IMR-90 (cell line): ENCODE results near the gene SLC9A2. TPM values are rescaled to one million over a fixed set of nuclear protein-coding genes. Genes with fewer than 3 reads are reported as not detected.

Source experiments
- ATAC-seq: fragments of 200-7000 bp; cut with Tn5 transposase; 2 replicates; pipeline ENCODE4 v1.9.1; 2020; ENCODE audit warnings: low read depth, mild to moderate bottlenecking, moderate library complexity
- BruUV-seq: library from RNA; stranded (reverse); fragments of 400-500 nt; replicated peaks from 2 replicates; lab custom pipeline; 2021; lab: Mats Ljungman, UMichigan
- CTCF ChIA-PET: fragments of 300-600 bp; formaldehyde crosslinking; extraction: SDS; loops from one replicate; lab custom pipeline; 2021; ENCODE audit warnings: antibody characterized with exemption; lab: Yijun Ruan, JAX
- POLR2A ChIA-PET: fragments of 300-600 bp; sonication (Branson Sonifier 250); formaldehyde crosslinking; loops from one replicate; lab custom pipeline; 2022; ENCODE audit warnings: antibody characterized with exemption; ENCODE audit not compliant: unreplicated experiment; lab: Charles Lee
- DNase-seq: peaks from one replicate; pipeline ENCODE4 v3.0.0; 2013
- H2AFZ ChIP-seq: replicated peaks from 2 replicates; pipeline ENCODE3; 2013; ENCODE audit warnings: low read length, mild to moderate bottlenecking; ENCODE audit not compliant: poor library complexity
- H2AK5ac ChIP-seq: 2 replicates; pipeline ENCODE4 v1.6.1; 2013; ENCODE audit warnings: low read depth, low read length, inconsistent platforms
- H2AK9ac ChIP-seq: replicated peaks from 2 replicates; pipeline ENCODE3; 2013; ENCODE audit warnings: mild to moderate bottlenecking, low read depth, low read length, moderate library complexity; ENCODE audit not compliant: poor library complexity
- H2BK120ac ChIP-seq: 2 replicates; pipeline ENCODE4 v1.6.1; 2013; ENCODE audit warnings: low read depth, low read length, inconsistent platforms
- H2BK15ac ChIP-seq: 3 replicates; pipeline ENCODE4 v1.6.1; 2013; ENCODE audit warnings: low read depth, low read length, inconsistent platforms
- H2BK20ac ChIP-seq: 2 replicates; pipeline ENCODE4 v1.6.1; 2013; ENCODE audit warnings: low read depth, mild to moderate bottlenecking, inconsistent platforms, low read length, moderate library complexity
- H2BK5ac ChIP-seq: 2 replicates; pipeline ENCODE4 v1.6.1; 2013; ENCODE audit warnings: mild to moderate bottlenecking, low read depth, low read length, inconsistent platforms; ENCODE audit not compliant: poor library complexity, severe bottlenecking
- H3K14ac ChIP-seq: replicated peaks from 2 replicates; pipeline ENCODE4 v1.6.1; 2013; ENCODE audit warnings: low read depth, low read length, inconsistent platforms
- H3K18ac ChIP-seq: 2 replicates; pipeline ENCODE4 v1.6.1; 2013; ENCODE audit warnings: low read depth, low read length, control low read depth
- H3K23ac ChIP-seq: 2 replicates; pipeline ENCODE4 v1.6.1; 2013; ENCODE audit warnings: low read depth, low read length, inconsistent platforms
- H3K27ac ChIP-seq: 2 replicates; pipeline ENCODE4 v1.5.1; 2013; ENCODE audit warnings: mild to moderate bottlenecking, control low read depth, low read length; ENCODE audit not compliant: insufficient read depth
- H3K27me3 ChIP-seq: 2 replicates; pipeline ENCODE4 v1.6.1; 2013; ENCODE audit warnings: low read length; ENCODE audit not compliant: control insufficient read depth, insufficient read depth
- H3K36me3 ChIP-seq: 2 replicates; pipeline ENCODE4 v1.6.1; 2013; ENCODE audit warnings: low read length, mixed read lengths; ENCODE audit not compliant: control insufficient read depth, insufficient read depth
- H3K4ac ChIP-seq: 2 replicates; pipeline ENCODE4 v1.6.1; 2013; ENCODE audit warnings: low read depth, low read length, inconsistent platforms
- H3K4me1 ChIP-seq: 2 replicates; pipeline ENCODE4 v1.6.1; 2013; ENCODE audit warnings: low read length, mixed read lengths; ENCODE audit not compliant: control insufficient read depth, insufficient read depth
- H3K4me2 ChIP-seq: 2 replicates; pipeline ENCODE4 v1.6.1; 2013; ENCODE audit warnings: low read depth, mild to moderate bottlenecking, control low read depth, low read length, moderate library complexity
- H3K4me3 ChIP-seq: 2 replicates; pipeline ENCODE4 v1.5.1; 2013; ENCODE audit warnings: low read depth, mild to moderate bottlenecking, control low read depth, low read length, moderate library complexity; ENCODE audit not compliant: insufficient read depth
- H3K56ac ChIP-seq: 2 replicates; pipeline ENCODE4 v1.6.1; 2013; ENCODE audit warnings: low read length, inconsistent platforms; ENCODE audit not compliant: insufficient read depth; ENCODE audit errors: extremely low read depth
- H3K79me1 ChIP-seq, 2 experiments: 2 replicates each; pipeline ENCODE4 v1.6.1; 2013; ENCODE audit warnings: low read length in 2 of 2, inconsistent platforms in 1 of 2, low read depth in 1 of 2
- H3K9ac ChIP-seq: 2 replicates; pipeline ENCODE4 v1.6.1; 2013; ENCODE audit warnings: low read depth, low read length, control low read depth
- H3K9me1 ChIP-seq: 2 replicates; pipeline ENCODE4 v1.6.1; 2013; ENCODE audit warnings: low read length, inconsistent platforms; ENCODE audit not compliant: insufficient read depth
- H3K9me3 ChIP-seq: 2 replicates; pipeline ENCODE4 v1.6.1; 2013; ENCODE audit warnings: low read length; ENCODE audit not compliant: control insufficient read depth, insufficient read depth
- H4K20me1 ChIP-seq: 2 replicates; pipeline ENCODE4 v1.6.1; 2013; ENCODE audit warnings: low read length, inconsistent platforms; ENCODE audit not compliant: insufficient read depth
- H4K5ac ChIP-seq: 2 replicates; pipeline ENCODE4 v1.6.1; 2013; ENCODE audit warnings: mild to moderate bottlenecking, low read depth, low read length, control low read depth
- H4K8ac ChIP-seq, 2 experiments: 2 replicates each; pipeline ENCODE4 v1.6.1; 2013; ENCODE audit warnings: low read depth in 2 of 2, low read length in 2 of 2, control low read depth in 1 of 2, inconsistent platforms in 1 of 2
- H4K91ac ChIP-seq: 2 replicates; pipeline ENCODE4 v1.6.1; 2013; ENCODE audit warnings: low read depth, low read length, inconsistent platforms; ENCODE audit not compliant: insufficient read depth
- BHLHE40 ChIP-seq: fragments of 150-350 bp; IDR thresholded peaks from 2 replicates; pipeline ENCODE4 v1.6.1; 2016; ENCODE audit warnings: mild to moderate bottlenecking, low read depth, low read length
- CEBPB ChIP-seq: IDR thresholded peaks from 2 replicates; pipeline ENCODE4 v1.6.1; 2012; ENCODE audit warnings: low read depth, low read length, improper control_type of control experiment
- CHD1 ChIP-seq: IDR thresholded peaks from 2 replicates; pipeline ENCODE4 v1.6.1; 2012; ENCODE audit warnings: low read depth, low read length, improper control_type of control experiment
- MAFK ChIP-seq: IDR thresholded peaks from 2 replicates; pipeline ENCODE4 v1.6.1; 2012; ENCODE audit warnings: low read depth, low read length, improper control_type of control experiment
- MXI1 ChIP-seq: IDR thresholded peaks from 2 replicates; pipeline ENCODE4 v1.6.1; 2012; ENCODE audit warnings: low read depth, mild to moderate bottlenecking, low read length, moderate library complexity, borderline replicate concordance
- POLR2A ChIP-seq: IDR thresholded peaks from 2 replicates; pipeline ENCODE4 v1.6.1; 2012; ENCODE audit warnings: mild to moderate bottlenecking, low read depth, low read length
- WGBS, 2 experiments: methylation state at CpG; one replicate each; pipeline versions ENCODE4 v1.1.5 to v1.1.7; 2013; ENCODE audit warnings: missing lambda C conversion rate in 2 of 2; ENCODE audit not compliant: insufficient read length in 1 of 2; ENCODE audit errors: extremely low coverage in 2 of 2; 5-methylcytosine and 5-hydroxymethylcytosine counted together
- dilution Hi-C: fragments of 300-500 bp; cut with HindIII; formaldehyde crosslinking; loops from one replicate; pipeline ENCODE4 v1.14.3; 2018; ENCODE audit warnings: low sequenced_read_pairs; ENCODE audit not compliant: unreplicated experiment
- in situ Hi-C: fragments of 300-500 bp; cut with MboI; formaldehyde crosslinking; loops from 3 replicates; pipeline ENCODE4 v1.14.3; 2019; ENCODE audit warnings: low sequenced_read_pairs, inconsistent platforms, mixed read lengths
- intact Hi-C: fragments of 100-400 bp; cut with micrococcal nuclease; formaldehyde crosslinking; loops from 2 replicates; pipeline ENCODE4 v1.10.0; 2022
- polyA plus RNA-seq, 3 experiments: library from polyadenylated mRNA; depleted of rRNA; stranded (reverse); fragments of >200 nt; gene quantifications; 2 replicates each; pipeline ENCODE4 v1.2.3, GENCODE V29; 2012; ENCODE audit warnings: low replicate concordance in 1 of 3
- total RNA-seq: library from RNA; depleted of rRNA; stranded (reverse); fragments of >200 nt; gene quantifications from 2 replicates; pipeline ENCODE4 v1.2.3, GENCODE V29; 2012
- TF ChIP-seq, protein P1 (sequence below): fragments of 150-350 bp; IDR thresholded peaks from 2 replicates; pipeline ENCODE4 v1.6.1; 2016; ENCODE audit warnings: low read depth, mild to moderate bottlenecking, low read length, moderate library complexity, borderline replicate concordance

The SLC9A2 gene
- total and polyA plus RNA-seq, 2 of the 4 experiments (the other 2 are of a cell fraction), result not detected

DNA sequence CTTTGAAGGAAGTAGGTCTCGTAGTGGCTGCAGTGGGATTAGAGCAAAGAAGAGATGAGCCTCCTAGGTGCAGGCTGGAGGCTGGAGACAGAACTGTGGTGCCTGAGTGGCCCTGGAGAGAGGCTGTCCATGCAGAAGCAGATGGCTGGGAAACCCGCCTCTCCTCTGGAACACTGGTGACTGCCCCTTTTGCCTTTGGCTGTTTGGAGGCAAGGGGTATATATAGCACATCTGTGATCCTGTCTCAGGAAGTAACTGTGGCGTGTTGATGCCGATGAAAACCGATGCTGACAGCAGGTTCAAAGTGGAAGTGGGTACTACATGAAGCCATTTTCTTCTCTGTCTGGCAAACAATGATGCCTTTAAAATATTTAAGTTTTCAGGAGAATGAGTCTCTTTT is 43.5 kb downstream of the SLC9A2 start:
- intact Hi-C loops (no loop called here), in situ Hi-C loops (no loop called here), dilution Hi-C loops (no loop called here)
- Histone ChIP-seq H4K20me1 (no peaks in the 10 kb centered on the region), H3K23ac (no peak overlapping the region), H3K9me1 (no peaks in the 10 kb centered on the region), H4K8ac (no peak overlapping the region), H2AK9ac (no peak overlapping the region), H3K27ac (no peak overlapping the region), H2BK120ac (no peak overlapping the region), H2AFZ (no peak overlapping the region), H3K4me3 (no peak overlapping the region), H2AK5ac (no peak overlapping the region), H4K5ac (no peak overlapping the region), H2BK5ac (no peak overlapping the region), H3K36me3 (no peaks in the 10 kb centered on the region), H4K91ac (no peak overlapping the region), H2BK15ac (no peak overlapping the region), H3K4ac (no peak overlapping the region), H3K9ac (no peak overlapping the region), H3K14ac (no peak overlapping the region), H3K9me3 (no peaks in the 10 kb centered on the region), H3K27me3 (0 out of 2 replicates have a peak, but pooled peaks cover 2% of the 10 kb centered on the region), H3K18ac (no peak overlapping the region), H2BK20ac (no peak overlapping the region), H3K4me1 (no peaks in the 10 kb centered on the region), H3K4me2 (no peak overlapping the region), H3K56ac (no peak overlapping the region), H3K79me1 (no peaks in the 10 kb centered on the region)
- ATAC-seq, result no peak
- TF ChIP-seq MAFK, result no peak
- no peak for TF ChIP-seq MXI1
- TF ChIP-seq CEBPB, result no peak
- TF ChIP-seq BHLHE40, result no peak
- TF ChIP-seq, protein P1, sequence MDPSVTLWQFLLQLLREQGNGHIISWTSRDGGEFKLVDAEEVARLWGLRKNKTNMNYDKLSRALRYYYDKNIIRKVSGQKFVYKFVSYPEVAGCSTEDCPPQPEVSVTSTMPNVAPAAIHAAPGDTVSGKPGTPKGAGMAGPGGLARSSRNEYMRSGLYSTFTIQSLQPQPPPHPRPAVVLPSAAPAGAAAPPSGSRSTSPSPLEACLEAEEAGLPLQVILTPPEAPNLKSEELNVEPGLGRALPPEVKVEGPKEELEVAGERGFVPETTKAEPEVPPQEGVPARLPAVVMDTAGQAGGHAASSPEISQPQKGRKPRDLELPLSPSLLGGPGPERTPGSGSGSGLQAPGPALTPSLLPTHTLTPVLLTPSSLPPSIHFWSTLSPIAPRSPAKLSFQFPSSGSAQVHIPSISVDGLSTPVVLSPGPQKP, result no peak
- TF ChIP-seq CHD1, result no peak
- no peak for TF ChIP-seq POLR2A
- DNase-seq, result no peak
- no TSS peak for BruUV-seq
- 77% methylated on average over 4 of the region's 5 CpGs; no CpG with 5 or more reads in 1 of the 2 experiments for WGBS, 2 experiments
- ChIA-PET CTCF (no interaction called here), POLR2A (no interaction called here)
